CD1c-positive myeloid dendritic cell (primary cell): ENCODE results near the gene INSYN2B.

Source experiments
- DNase-seq: peaks from one replicate; pipeline ENCODE4 v3.0.0-alpha.2; 2016; ENCODE audit errors: extremely low spot score

Gene INSYN2B

DNA sequence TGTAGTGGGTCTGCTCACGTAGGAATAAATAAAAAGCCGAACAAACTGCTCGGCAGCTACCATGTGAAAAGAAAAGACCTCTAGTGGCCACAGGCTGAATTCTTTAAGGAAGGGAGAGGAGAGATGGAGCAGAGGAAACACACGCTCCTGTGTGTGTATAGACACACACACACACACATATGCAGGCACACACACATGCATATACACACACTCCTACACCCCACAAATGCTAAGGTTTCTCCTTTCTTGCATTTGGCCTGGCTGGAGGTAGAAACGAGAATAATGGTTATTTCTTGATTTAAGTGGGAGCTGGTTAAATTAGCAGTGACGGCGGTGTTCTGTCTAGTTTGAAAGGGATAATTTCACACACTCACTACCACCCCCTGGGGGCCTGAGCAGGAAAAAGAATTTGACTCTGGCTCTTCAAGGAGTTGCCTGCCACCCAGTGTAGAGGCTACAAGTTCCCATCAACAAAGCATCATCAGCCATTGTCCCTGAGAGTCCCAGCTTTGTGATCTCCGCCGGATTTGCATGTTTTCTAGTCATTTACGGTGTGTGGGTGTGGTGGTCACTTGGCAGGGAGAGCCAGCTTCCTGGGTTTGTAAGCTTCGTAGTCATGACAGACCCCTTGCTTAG is at the start of gene INSYN2B:
INSYN2B (minus strand) TSS at position 78 of the 636 bp plus-strand sequence. CDS start 96,597 bp downstream, outside the sequence.
- peak; percentile 43 for DNase-seq

DNA sequence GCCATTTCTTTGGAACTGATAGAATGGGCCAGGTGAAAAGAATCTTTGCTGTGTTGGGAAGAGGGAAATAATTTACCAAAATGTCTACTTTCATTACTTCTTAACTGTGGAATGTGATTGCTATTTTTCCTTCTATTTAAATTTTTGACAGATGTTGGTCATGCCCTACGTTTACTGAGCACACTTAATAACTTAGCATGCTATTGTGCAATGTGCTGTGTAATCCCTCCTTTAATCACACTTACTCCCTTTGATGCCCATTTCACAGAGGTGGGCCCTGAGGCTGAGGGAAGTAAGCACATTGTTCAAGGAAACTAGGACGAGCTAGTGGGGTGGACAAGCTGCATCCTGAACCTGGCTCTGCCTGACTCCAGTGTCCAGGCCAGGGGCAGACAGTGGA is 47.8 kb upstream of the INSYN2B start:
- no peak for DNase-seq

DNA sequence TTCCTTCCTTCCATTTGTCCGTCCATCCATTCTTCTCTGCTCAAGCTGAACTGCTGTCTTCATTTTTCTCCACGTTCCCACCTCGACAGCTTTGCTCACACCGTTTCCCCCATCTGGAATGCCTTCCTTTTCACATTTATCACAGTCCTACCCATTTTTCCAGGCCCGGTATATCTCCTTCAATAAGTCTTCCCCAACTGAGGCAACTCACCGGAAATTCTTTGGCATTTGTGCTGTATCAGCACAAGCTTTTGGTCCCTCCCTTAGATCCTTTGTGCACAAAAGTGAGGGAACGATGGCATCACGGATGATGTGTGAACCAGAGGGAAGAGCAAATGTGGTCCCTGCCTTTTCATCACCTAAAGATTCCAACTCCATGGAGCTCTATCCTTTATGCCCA is 45.6 kb upstream of the INSYN2B start:
- no peak for DNase-seq

DNA sequence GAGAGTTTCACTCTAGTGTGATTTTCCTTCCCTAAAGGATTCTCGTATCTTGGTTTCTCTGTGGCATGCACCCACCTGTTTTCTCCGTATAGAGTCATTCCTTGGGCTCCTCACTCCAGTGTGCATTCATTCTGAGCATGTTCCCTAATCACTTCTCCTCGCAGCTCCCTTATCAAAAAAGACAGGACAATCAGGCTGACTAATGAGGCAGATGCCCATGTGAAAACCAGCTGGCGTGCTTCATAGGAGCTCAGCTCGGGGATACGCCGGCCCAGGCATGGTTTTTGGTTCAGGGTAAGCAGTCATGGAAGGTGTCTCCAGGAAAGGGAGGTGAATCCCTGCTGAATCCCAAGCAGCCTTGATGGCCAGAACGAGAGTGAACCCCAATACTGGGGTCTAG is 41.2 kb upstream of the INSYN2B start:
- DNase-seq = no peak

DNA sequence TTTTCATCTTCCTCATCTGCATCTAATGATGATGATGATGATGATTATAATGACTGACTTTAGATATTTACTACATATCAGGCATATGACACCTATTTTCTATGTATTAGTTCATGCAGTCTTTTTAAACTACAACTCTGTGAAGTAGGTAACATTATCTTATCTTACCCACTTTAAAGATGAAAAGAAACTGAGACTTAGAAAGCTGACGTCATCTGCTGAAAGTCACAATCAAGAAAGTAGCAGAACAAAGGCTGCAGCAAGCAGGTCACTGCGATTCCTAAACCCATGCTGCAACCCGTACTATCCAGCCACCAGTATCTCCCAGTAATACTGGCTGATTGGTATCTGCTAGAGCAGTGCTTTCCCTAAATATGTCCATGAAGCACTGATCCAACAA is 40.1 kb upstream of the INSYN2B start:
- DNase-seq = no peak

DNA sequence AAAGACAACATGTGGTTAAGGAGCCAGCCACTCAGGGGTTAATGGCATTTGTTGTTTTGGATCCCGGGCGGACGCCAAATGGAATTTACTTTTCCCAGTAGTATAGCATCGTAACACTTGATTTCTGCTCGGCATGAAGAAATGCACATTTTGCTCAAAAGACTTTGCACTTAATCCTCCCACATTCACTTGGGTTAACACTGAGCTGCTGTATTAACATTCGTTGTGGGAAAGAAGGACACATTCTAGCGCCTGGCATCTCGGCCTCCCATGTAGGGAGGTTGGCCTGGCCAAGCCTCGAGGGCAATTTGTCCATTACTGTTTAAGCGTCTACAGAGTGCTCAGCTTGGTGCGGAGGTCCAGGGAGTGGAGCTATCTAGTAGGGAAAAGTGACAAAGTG is 32.3 kb upstream of the INSYN2B start:
- no peak for DNase-seq

DNA sequence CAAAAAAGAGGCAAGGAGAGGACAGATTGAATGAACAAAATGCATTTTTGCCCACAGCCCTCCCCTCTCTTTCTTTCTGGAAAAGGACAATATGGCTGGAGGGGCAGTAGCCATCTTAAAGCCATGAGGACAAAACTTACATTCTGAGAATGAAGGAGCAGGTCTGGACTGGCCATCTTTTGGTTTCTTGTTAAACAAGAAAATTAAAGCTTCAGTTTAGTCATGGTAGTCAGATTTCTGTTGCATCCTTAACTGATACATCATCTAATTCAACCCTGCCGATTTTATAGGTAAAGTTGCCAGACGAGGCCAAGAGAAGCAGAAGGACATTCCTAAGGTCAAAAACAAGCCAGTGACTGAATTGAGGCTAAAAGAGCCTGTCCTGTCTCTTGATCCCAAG is 31.5 kb upstream of the INSYN2B start:
- DNase-seq = no peak

DNA sequence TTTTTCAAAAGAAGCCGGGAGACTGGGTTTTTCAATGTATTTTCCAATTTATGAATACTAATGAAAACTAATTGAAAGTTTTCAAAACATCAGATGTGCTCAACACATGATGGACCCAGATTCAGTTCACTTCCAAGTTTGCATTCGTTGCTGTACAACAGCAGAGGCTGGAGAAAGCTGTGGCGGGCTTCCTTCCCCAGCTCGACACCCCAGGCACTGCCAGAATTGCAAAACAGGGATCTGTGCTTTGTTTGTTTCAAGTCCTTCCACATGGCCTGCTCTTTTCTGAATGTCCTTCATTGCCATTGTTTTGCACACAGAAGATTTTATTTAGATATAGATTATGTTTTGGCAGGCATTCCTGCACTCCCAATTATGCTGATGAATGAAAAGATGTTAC is 30.3 kb upstream of the INSYN2B start:
- DNase-seq = no peak

DNA sequence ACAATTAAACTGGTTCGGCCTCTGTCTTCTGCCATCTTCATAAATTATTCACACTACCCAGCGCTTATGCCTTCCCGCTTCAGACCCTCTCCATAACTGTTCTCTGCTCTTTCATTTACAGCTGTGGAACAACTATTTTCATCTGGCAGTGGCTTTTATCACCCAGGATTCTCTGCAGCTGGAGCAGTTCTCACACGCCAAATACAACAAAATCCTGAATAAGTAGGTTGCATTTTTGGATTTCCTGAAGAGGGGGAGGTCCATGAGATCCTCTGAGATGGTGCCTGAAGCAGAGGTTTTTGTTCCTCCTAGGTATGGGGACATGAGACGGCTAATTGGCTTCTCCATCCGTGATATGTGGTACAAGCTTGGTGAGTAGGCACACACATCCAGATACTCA is 28.1 kb upstream of the INSYN2B start:
- no peak for DNase-seq

DNA sequence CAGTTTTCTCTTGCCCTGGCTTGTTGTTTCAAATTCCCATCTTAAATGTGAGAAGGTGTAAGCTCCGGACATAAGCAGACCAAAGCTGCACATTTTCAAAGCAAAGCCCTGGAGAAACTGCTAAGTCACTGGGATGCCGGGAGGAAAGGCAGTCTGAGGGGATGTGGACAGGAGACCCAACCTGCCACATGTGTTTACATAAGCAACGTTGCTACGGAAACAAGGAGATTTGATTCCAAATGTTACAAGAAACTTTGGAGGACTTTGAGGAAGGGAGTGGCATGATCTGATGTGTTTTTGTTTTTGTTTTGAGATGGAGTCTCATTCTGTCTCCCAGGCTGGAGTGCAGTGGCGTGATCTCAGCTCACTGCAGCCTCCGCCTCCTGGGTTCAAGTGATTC is 25.7 kb upstream of the INSYN2B start:
- no peak for DNase-seq

DNA sequence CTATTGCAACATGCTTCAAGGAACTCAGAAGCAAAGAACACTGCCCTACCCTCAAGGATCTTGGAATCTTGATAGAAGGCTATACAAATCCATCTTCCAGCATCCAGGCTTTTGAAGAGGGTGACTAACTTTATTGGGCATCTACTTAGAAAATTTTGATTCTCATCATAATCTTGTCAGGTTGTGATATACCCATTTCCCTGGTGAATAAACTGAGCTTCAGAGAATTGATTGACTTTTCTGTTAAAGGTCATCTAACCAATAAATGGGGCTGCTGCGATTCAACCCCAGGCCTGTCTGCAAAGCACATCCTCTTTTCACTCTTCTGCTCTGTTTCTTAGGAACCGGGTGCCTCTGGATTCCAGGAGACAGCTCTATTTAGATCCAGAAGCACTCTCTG is 19.9 kb upstream of the INSYN2B start:
- DNase-seq = no peak

DNA sequence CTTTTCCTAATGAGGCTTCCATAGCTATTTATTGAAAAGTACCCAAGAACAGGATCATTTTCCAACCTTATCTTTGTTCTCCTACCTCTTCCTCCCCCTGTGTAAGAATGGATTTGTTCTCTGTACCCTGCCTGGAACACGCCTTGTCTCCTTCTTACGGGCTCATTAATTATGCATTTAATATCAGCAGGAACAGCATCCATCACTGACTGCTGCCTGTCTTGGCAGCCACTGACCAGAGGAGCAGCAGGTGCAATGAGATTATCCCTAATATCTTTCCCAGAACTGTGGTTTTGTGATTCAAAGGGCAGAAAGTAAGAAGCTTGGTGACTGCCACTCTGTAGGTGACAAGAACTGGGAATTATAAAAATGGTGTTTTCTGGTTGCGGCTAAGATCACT is 19.3 kb upstream of the INSYN2B start:
- DNase-seq = no peak

DNA sequence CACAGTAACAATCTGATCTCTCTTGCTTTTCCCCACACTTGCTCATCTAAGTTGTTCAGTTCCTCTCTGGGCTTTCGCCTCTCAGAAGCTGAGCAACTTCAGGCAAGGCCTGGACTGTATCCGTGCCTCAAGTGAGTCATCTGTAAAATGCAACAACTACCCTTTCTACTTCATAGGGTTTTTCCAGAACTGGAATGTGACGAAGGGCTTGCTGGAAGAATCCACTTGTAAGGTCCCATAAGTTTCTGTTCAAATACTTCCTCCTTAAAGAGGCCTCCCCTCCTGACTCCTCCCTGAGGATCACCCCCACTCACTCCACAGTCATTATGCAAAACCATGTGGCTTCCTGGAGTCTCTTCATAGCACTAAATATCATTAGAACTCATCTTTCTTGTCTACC is 17.5 kb upstream of the INSYN2B start:
- peak; percentile 17 for DNase-seq

DNA sequence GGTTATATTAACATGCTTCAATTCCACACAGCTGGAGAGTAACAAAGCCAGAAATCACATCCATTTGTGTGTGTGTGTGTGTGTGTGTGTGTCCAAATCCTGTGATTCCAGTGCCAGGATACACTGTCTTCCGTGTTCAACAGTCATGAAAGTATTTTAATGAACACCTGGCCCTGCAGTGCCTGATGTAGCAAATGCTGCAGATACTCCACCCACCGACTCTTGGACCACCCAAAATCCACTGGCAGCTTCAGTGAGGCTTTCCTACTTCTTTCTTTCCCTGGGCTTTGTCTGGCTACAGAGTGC is 13.1 kb upstream of the INSYN2B start:
- DNase-seq = no peak

DNA sequence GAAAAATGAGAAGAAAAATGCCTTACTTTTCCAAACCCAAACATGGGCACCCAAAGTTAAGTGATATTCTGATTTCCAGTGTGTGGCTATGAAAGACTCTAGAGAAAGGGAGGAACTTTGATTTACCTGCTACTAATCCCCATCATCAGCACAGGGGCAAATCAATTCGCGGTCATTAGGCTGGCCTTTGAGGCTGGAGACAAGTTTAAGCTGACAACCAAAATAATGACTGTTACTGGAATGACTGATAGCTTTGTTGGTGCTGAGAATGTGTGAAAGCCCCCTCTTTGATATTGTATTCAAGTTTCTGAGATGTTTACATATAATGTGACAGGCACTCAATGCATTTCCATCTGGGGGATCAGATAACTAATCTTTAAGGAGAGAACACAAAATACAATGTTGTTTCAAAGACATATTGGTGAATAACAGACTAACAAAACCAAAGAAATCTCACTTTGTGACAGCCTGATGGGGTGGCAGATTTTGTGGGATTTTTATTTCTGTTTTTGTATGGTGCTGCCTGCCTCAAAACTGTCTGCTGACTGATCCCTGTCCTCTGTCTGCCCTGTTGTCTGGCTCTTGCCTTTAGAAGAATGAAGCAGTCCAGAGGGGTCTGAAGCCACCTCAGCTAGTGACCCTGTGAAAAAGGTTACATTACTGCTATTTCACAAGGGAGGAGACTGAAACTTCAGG is 12.6 kb upstream of the INSYN2B start:
- DNase-seq = no peak

DNA sequence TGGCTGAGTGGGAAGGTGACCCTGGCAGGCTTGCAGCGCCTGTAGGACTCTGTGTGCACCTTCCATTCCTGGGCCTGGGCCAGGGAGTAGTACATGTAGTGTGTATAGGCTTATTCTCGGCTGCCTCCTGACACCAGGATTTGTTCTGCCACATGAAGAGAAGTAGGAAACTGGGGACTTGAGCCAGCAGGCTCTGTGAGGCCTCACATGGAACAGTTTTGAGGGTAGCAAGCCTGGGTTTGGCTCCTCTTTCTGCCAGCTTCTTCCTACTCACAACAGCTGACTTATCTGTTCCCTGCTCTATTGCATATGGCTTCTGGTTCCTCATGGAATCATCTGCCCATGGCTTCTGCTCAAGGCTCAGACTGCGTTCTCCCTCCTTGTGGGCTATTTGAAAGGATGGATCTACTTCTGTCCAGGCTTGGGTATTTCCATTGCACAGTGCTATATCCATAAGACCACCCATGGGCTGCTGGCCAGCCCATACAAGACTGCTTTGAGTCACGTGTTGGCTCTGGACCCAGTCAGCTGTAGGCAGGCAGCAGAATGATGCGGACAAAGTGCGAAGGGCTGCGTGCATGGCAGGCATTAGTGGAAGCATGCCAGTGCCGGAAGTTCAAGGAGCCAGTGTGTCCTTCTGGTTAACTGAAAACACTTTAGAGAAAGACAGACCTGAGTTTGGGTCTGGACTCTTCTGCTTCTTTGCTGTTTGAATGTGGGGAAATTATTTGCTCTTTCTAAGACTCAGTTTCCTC is 11.0 kb upstream of the INSYN2B start:
- no peak for DNase-seq

DNA sequence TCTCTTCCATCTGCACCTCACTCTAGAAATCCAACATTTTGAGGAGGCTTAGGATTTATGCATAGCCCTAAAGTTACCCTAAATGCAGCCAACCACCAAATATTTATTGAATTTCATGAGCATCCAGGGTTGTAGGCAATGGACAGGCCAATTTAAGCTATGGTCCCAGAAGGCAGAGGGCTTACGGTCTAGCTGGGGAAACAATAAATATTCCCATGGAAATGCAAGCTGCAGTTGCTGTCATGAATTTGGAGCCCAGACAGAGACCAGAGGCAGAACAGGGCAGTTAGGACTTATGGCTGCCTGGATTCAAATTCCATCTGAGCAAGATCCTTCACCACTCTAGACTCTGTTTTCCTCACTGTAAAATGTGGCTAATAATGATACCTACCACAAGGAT is 9.1 kb upstream of the INSYN2B start:
- no peak for DNase-seq

DNA sequence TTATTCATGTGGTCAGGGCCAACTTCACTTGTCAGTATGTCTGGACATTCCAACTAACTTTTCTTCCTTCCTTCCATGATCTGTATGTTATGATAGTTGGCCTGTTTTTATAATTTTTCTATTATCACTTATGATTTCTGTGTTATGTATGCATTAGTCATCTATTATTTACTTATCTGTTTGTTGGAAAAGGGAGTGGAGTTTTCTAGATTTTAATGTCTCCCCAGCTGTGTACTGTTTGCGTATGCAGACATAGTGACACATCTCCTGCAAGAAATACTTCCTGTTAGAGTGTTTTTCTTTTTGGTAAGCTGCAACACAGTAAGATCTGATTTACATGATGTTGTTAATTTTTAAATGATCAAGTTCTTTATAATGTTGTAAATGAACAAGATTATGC is 8.7 kb upstream of the INSYN2B start:
- no peak for DNase-seq

DNA sequence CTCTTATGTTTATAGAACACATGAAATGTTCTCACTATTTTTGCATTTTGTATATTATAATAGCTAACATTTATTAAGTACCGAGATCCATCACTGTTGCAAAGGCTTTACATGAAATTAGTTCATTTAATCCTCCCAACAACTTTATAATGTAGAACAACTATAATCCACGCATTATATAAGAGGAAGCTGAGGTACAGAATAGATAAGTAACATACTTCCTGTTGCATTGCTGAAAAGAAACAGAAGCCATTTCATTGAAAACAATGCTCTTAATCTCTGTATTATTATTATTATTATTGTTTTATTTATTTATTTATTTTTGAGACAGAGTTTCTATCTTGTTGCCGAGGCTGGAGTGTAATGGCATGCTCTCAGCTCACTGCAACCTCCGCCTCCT is 7.9 kb upstream of the INSYN2B start:
- DNase-seq = no peak

DNA sequence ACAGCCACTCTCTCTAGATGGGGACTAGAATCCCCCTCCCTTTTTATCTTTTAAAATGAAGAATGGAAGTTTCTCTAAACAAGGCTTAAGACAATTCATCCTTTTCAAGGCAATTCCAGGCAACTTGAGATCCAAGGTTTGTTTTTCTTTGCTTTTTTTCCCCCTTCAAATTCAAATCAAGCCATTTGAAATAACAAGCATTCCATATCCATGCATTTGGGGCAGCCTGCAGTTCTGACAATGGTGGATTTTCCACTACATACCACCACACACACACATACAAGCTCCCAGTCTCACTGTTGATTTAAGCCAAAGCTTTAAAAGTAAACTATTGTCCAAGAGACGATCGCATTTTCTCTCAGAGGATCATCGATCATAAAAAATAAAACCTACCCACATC is 424 bp downstream of the INSYN2B start:
- no peak for DNase-seq

DNA sequence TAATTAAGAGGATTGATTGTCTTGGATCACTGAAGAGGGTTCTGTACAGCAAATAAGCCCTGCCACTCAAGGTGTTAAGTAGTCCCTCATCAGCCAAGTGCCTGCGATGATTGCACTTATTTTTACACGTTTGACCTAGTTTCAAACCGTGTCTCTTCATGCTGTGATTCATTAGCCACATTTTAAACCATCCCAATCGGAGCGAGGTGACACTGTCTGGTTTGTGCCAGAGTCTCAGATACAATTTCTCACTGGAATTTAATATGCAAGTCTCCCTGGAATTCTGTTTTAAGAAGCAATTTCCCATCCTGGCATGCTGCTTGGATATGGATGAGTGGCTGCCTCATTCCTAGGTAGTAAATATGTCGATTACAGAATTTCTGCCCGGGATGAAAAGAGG is 1.6 kb downstream of the INSYN2B start:
- no peak for DNase-seq

DNA sequence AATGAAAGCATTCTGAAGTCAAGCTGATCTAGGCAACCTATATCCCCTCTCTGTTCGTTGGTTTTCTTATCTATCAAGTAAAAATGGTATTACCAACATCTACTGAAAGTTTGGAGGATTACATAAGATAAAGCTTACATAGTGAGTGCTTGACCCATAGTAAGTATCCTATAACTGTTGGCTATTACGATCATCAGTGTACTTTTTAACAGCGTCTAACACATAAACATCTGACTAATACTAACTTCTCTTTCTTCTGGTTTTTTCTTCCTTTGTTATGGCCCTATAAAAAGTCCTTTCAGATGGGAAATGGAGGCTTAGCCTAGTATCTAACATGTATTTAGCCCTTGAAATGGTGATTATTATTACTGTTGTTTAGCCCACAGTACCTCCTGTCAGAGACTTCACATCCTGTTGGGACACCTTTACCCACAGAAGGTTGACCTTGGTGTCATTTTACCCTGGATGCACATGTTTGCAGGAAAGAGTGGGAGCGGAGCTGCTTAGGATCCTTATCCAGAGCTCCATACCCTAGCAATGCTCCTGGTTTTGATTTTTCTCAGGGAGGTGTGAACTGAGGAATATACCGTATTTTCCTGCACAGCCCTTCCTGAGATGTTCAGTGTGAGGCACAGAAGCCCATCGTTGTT is 6.0 kb downstream of the INSYN2B start:
- no peak for DNase-seq

DNA sequence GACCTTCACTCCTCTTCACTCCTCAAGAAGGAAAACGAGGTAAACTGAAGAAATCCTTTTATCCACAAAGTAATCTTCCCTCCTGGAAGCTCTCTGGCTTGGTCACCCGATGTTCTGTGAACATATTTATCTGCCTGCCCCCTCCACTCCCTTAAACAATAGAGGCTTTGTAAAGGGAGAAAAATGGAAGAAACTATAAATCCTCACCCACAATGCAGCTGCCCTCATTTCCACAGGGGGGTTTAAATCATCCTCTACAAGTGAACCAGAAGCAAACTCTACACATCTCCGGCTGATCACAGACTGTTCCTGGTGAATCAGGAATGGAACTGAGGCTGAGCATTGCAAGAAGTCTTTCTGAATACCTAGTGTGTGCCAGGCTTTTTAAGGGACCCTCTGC is 7.2 kb downstream of the INSYN2B start:
- DNase-seq = no peak
